Measurements from ENCODE around the gene P2RY2.

P2RY2 gene

DNA sequence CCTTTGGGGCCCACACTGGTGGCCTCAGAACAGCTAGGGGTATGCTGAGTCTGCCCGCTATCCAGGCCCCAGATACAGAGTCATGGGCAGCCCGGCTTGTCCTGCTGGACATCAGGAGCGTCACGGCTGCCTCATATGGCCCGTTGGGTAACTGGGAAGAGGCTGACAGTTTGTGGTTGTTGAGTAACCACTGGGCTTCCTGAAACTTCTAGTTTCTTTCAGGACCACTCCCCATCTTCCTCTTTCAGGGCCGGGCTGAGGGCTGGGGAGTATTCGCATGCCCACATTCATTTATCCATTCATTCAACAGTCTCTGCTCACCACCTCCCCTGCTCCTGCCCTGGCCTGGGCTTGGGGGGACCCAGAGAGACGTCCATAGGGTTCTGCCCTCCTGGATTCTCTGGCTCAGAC lies 13.4 kb upstream of the P2RY2 start:
- H3K4me3 ChIP-seq (ENCODE audit: low read depth, low read length): no peak overlapping the region
- H2AFZ ChIP-seq: no peak overlapping the region
- TF ChIP-seq, protein P1, sequence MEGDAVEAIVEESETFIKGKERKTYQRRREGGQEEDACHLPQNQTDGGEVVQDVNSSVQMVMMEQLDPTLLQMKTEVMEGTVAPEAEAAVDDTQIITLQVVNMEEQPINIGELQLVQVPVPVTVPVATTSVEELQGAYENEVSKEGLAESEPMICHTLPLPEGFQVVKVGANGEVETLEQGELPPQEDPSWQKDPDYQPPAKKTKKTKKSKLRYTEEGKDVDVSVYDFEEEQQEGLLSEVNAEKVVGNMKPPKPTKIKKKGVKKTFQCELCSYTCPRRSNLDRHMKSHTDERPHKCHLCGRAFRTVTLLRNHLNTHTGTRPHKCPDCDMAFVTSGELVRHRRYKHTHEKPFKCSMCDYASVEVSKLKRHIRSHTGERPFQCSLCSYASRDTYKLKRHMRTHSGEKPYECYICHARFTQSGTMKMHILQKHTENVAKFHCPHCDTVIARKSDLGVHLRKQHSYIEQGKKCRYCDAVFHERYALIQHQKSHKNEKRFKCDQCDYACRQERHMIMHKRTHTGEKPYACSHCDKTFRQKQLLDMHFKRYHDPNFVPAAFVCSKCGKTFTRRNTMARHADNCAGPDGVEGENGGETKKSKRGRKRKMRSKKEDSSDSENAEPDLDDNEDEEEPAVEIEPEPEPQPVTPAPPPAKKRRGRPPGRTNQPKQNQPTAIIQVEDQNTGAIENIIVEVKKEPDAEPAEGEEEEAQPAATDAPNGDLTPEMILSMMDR (IDR thresholded peaks at IDR 0.05): no peak
- H3K79me2 ChIP-seq: no peaks in the 10 kb centered on the region
- no peak overlapping the region for H3K9ac ChIP-seq
- H3K4me1 ChIP-seq: no peaks in the 10 kb centered on the region
- H3K4me2 ChIP-seq (ENCODE audit: low read length): no peak overlapping the region
- no peaks in the 10 kb centered on the region for H3K36me3 ChIP-seq (ENCODE audit: control insufficient read depth, insufficient read depth, low read length)
- H3K27ac ChIP-seq: no peak overlapping the region
- no peaks in the 10 kb centered on the region for H3K9me3 ChIP-seq (ENCODE audit: control insufficient read depth, low read length)
- H3K27me3 ChIP-seq (ENCODE audit: control insufficient read depth, insufficient read depth, low read length): no peaks in the 10 kb centered on the region

DNA sequence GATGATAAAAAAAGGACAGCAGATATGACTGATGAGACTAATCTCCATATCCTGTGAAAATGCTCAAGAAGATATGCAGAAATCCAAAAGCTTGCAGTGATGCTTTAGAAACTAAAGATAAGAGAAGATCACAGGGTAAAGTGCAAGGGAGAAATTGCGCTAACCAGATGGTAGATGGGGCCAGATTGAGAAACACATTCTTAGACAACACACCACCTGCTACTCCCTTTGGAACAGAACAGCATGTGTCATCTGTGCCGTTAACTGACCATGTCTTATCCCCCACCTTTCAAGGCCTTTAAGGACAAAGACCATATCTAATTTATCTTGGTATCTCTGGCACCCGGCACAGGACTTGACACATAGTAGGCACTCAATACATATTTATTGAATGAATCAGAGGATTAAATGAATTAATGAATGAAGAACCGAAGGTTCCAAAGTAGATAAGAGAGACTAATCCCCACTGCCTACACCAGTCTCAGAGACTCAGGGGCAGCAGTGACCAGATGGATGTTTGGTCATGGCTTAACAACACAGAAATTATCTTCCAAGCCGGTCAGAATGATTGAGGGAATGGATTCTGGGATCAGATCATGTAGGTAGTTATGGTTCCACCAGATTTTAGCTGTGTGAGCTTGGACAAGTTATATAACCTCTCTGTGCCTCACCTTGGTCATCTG lies 12.3 kb upstream of the P2RY2 start:
- TF ChIP-seq, protein P1 (IDR thresholded peaks at IDR 0.05): no peak
- Histone ChIP-seq H3K27ac (no peak overlapping the region), H3K4me2 (ENCODE audit: low read length) (no peak overlapping the region), H3K27me3 (ENCODE audit: control insufficient read depth, insufficient read depth, low read length) (no peaks in the 10 kb centered on the region), H3K79me2 (no peaks in the 10 kb centered on the region), H3K9ac (no peak overlapping the region), H3K4me3 (ENCODE audit: low read depth, low read length) (no peak overlapping the region), H2AFZ (no peak overlapping the region), H3K9me3 (ENCODE audit: control insufficient read depth, low read length) (no peaks in the 10 kb centered on the region), H3K36me3 (ENCODE audit: control insufficient read depth, insufficient read depth, low read length) (no peaks in the 10 kb centered on the region), H3K4me1 (no peaks in the 10 kb centered on the region)

DNA sequence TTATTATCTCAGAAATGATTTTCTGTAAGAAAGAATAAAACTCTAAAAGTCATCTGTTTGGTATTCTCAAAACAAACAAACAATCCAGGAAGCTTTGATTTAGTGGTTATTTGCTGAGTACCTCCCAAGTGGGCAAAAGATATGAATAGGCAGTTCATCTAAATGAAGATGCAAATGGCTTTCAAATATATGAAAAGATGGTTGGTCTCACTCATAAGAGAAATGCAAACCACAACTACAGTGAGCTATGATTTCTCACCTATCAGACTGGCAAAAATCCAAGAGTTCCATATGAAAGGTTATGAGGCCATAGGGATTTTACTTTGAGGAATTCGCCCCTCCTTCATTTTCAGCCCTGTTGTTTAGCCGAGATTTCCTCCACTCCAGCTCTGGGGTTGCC lies 11.3 kb upstream of the P2RY2 start:
- Histone ChIP-seq H3K27ac (no peak overlapping the region), H3K36me3 (ENCODE audit: control insufficient read depth, insufficient read depth, low read length) (no peaks in the 10 kb centered on the region), H3K79me2 (no peaks in the 10 kb centered on the region), H3K9ac (no peak overlapping the region), H2AFZ (peak overlapping the region; percentile 8), H3K27me3 (ENCODE audit: control insufficient read depth, insufficient read depth, low read length) (no peaks in the 10 kb centered on the region), H3K4me3 (ENCODE audit: low read depth, low read length) (no peak overlapping the region), H3K4me2 (ENCODE audit: low read length) (no peak overlapping the region), H3K4me1 (no peaks in the 10 kb centered on the region), H3K9me3 (ENCODE audit: control insufficient read depth, low read length) (no peaks in the 10 kb centered on the region)
- TF ChIP-seq, protein P1 (IDR thresholded peaks at IDR 0.05): no peak

DNA sequence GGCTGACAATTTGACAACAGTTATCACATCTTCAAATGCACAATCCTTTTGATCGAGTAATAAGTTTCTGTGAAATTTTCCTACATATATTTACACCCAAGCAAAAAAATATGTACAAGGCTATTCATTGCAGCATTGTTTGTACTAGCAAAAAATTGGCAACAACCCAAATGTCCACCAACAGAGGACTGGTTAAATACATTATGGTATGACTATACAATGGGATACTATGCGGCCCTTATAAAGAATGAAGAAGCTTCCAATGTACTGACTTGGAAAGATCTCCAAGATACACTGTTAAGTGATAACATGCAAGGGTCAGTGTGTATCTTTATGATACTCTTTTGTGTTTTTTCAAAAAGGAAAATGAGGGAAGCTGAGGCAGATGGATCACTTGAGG lies 8.2 kb upstream of the P2RY2 start:
- Histone ChIP-seq H3K27ac (no peak overlapping the region), H3K9ac (no peak overlapping the region), H2AFZ (no peak overlapping the region), H3K36me3 (ENCODE audit: control insufficient read depth, insufficient read depth, low read length) (no peaks in the 10 kb centered on the region), H3K9me3 (ENCODE audit: control insufficient read depth, low read length) (no peaks in the 10 kb centered on the region), H3K79me2 (no peaks in the 10 kb centered on the region), H3K4me2 (ENCODE audit: low read length) (no peak overlapping the region), H3K27me3 (ENCODE audit: control insufficient read depth, insufficient read depth, low read length) (no peaks in the 10 kb centered on the region), H3K4me1 (peaks cover 18% of the 10 kb centered on the region), H3K4me3 (ENCODE audit: low read depth, low read length) (no peak overlapping the region)
- TF ChIP-seq, protein P1 (IDR thresholded peaks at IDR 0.05): no peak
